OCI-M2 (cell line): ENCODE results near the gene AEBP1.

Source experiments
- DNase-seq: peaks from one replicate; lab custom pipeline; 2025; ENCODE audit not compliant: unreplicated experiment; lab: John Stamatoyannopoulos, UW

The AEBP1 gene

GRCh38 chr7:44104860-44105771 lies 971 bp downstream of the AEBP1 start:
- DNase-seq, result no peak

GRCh38 chr7:44105832-44106231 lies 1.7 kb downstream of the AEBP1 start:
- no peak for DNase-seq

- DNase-seq, result no peak
These were observed 2.3 kb downstream of the AEBP1 start for GRCh38 chr7:44106311-44107065.

GRCh38 chr7:44107116-44107960 lies 3.2 kb downstream of the AEBP1 start:
- no peak for DNase-seq

- DNase-seq, result no peak
These were observed 4.0 kb downstream of the AEBP1 start for GRCh38 chr7:44107961-44108767.

GRCh38 chr7:44108768-44109750 lies 4.9 kb downstream of the AEBP1 start:
- DNase-seq, result no peak

GRCh38 chr7:44109991-44110390 lies 5.8 kb downstream of the AEBP1 start:
- DNase-seq, result no peak

GRCh38 chr7:44110719-44111635 lies 6.8 kb downstream of the AEBP1 start:
- no peak for DNase-seq

- DNase-seq, result no peak
These were observed 7.6 kb downstream of the AEBP1 start for GRCh38 chr7:44111761-44112160.

GRCh38 chr7:44112231-44112996 lies 8.3 kb downstream of the AEBP1 start:
- no peak for DNase-seq

GRCh38 chr7:44112997-44113763 lies 9.0 kb downstream of the AEBP1 start:
- no peak for DNase-seq

- DNase-seq, result no peak
These were observed 9.7 kb downstream of the AEBP1 start for GRCh38 chr7:44113764-44114354.

GRCh38 chr7:44114586-44115310 lies 10.6 kb downstream of the AEBP1 start:
- no peak for DNase-seq

GRCh38 chr7:44116087-44116788 lies 12.1 kb downstream of the AEBP1 start:
- no peak for DNase-seq
